Stimulated activated CD8-positive, alpha-beta memory T cell treated with anti-CD3 and anti-CD28 coated beads, Interleukin-15, amount 100 ng/mL, for 24 hours (primary cell): Measurements from ENCODE around the gene SIN3B.

Source experiments
- DNase-seq: peaks from one replicate; pipeline ENCODE4 v3.0.0-alpha.2; 2020; ENCODE audit warnings: low read depth

Gene SIN3B

DNA sequence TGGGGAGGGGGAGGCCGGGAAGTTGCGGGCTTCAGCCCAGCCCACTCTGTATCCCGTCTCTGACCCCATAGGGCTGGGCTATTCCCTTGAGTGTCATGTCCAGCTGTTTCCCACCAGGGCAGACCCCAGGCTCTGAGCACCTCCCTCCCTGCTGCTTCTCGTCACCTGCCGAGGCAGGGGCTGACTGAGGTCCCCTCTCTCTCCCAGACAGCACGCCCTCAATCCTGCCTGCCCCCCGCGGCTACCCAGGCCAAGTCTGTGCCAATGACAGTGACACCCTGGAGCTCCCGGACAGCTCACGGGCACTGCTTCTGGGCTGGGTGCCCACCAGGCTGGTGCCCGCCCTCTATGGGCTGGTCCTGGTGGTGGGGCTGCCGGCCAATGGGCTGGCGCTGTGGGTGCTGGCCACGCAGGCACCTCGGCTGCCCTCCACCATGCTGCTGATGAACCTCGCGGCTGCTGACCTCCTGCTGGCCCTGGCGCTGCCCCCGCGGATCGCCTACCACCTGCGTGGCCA, 60.2 kb downstream of the SIN3B start:
- no peak for DNase-seq

DNA sequence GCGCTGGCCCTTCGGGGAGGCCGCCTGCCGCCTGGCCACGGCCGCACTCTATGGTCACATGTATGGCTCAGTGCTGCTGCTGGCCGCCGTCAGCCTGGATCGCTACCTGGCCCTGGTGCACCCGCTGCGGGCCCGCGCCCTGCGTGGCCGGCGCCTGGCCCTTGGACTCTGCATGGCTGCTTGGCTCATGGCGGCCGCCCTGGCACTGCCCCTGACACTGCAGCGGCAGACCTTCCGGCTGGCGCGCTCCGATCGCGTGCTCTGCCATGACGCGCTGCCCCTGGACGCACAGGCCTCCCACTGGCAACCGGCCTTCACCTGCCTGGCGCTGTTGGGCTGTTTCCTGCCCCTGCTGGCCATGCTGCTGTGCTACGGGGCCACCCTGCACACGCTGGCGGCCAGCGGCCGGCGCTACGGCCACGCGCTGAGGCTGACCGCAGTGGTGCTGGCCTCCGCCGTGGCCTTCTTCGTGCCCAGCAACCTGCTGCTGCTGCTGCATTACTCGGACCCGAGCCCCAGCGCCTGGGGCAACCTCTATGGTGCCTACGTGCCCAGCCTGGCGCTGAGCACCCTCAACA, 60.8 kb downstream of the SIN3B start:
- DNase-seq: no peak

DNA sequence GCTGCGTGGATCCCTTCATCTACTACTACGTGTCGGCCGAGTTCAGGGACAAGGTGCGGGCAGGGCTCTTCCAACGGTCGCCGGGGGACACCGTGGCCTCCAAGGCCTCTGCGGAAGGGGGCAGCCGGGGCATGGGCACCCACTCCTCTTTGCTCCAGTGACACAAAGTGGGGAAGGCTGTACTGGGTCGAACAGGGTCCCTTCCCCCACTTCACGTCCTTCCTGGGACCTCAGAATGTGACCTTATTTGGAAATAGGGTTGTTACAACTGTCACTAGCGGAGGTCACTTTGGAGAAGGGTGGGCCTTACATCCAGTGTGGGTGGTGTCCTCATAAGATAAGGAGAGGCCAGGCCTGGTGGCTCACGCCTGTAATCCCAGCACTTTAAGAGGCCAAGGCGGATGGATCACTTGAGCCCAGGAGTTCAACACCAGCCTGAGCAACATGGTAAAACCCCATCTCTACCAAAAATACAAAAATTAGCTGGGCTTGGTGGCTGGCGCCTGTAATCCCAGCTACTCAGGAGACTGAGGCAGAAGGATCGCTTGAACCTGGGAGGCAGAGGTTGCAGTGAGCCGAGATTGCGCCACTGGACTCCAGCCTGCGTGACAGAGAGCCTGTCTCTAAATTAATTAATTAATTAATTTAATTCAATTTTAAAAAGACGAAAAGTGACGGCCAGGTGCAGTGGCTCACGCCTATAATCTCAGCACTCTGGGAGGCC, 61.4 kb downstream of the SIN3B start:
- no peak for DNase-seq

DNA sequence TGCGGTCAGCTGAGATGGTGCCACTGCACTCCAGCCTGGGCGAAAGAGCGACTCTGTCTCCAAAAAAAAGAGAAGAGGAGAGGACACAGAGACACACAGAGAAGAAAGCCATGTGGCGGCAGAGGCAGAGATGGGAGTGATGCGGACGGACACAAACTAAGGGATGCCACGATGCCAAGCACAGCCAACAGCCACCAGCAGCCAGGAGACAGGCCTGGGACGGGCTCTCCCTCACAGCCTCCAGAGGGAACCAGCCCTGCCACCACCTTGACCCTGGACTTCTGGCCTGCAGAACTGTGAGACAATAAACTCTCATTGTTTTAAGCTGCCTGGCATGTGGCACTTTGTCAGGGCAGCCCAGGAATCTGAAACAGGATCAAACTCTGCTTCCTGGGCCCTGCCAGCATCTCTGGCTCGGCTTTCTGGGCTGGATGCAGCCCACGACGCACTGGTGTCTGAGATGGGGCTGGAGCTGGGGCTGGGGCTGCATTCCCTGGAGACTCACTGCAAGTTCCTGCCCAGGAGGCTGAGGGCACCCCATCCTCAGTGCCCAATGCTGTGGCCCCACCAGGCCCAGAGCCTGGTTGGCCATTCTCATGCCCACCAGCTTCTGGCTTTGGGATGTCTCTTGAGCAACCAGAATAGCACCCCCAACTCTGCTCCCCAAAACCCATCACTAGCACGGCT, 62.6 kb downstream of the SIN3B start:
- no peak for DNase-seq

DNA sequence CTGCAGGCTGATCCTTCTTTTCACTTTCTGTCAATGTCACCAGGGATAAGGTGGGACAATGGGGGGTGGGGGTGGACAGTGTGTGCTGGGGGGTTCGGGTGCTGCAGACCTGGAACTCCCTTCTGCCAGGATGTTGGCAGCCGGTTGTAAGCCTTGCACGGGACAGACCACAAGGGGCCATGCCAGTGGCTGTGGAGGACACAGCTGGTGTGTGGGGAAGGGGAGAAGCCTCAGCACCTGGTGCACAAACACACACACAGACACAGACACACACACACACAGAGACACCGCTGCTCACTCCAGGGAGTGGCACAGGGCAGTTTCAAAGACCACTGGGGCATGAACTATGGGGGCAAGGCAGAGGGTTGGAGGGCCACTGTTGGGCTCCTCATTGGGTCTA, 63.2 kb downstream of the SIN3B start:
- DNase-seq: no peak

DNA sequence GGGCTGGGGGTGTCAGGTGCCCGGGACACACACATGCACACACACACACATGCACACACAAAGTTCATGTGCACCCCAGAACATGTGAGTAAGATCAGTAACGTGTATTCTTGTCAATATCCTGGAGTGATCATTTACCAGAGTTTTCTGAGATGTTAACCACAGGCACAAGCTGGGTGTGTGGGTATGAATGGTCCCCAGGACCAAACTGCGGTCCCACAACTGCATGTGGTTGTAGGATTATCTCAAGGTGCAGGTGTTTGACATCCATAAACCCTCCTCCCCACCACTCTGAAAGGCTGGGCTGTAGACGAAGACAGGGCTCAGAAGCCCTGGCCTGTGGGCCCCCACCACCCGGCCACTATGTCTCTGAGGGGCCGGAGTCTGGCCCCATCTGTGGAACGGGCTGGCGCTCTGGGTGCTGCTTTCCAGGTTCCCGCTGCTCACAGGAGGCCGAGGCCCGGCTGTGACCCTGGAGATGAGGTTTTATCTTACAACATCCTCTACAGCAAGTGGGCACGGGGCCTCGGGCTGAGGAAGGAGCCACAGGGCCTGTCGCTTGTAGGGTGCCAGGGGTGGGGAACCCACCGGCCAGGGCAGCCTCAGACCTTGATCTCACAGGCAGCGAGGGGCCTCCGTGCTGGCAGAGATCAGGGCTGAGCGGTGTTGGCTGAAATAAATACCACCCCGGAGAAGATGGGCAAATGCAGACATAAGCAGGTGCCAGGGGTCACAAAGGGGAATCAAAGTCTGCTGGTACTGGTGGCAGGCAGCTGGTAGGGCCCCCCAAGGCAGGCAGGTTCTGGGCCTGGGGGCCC, 63.9 kb downstream of the SIN3B start:
- DNase-seq: no peak

DNA sequence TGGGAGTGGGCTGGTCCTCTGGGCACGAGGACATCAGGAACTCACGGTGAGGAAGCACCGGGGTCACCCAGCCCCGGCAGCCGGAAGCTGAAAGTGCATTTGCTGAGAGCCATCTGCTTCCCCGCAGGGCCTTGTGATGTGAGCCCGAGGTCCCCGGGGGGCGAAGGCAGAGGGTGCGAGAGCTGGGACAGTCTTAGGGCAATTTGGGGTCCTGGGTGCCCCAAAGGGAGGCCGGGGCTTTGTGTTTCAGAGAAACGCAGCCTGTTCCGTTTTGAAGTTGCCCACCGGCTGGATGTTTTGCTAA, 64.4 kb downstream of the SIN3B start:
- no peak for DNase-seq

DNA sequence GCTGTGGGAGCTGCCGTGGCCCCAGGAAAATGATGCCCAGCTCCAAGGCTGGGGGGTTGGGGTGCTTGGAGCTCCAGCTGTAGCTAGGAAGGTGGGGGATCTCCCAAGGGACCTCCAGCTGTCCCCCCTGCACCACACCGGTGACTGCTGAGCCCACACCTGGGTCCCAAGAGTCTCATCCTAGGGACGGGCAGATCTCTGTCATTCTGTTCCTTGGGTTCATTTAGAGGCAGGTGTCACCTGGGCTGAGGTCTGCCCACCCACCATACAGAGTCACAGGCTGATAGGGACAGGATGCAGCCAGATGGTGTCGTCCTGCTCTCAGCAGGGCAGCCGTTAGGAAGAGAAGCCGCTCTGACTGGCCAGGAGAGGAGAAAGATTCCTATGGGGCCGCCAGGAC, 64.9 kb downstream of the SIN3B start:
- DNase-seq: no peak

DNA sequence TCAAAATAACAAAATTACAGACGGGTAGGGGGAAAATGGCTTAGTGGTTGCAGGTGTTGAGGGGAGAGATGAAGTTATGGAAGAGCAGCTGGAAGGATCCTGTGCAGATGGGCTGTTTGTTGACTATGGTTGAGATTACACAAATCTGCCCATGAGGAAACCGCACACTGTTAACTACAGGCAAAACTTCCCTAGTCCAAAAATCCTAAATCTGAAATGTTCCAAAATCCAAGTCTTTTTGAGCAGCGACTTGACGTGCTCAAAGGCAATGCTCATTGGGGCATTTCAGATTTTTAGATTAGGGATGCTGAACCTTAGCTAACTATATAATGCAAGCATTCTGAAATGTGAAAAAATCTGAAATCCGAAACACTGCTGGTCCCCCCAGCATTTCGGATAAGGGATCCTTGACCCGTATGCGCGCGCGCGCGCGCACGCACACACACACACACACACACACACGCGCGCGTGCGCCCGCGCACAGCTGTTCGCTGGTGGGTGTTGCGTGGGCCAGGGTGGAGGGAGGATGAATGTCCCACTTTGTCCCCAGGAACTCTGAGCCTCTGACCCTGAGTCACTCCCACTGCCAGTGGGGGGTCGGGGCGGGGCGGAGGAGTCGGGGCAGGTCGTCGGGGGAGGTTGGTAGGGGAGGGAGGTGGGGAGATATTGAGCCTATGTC, 66.4 kb downstream of the SIN3B start:
- DNase-seq: no peak

DNA sequence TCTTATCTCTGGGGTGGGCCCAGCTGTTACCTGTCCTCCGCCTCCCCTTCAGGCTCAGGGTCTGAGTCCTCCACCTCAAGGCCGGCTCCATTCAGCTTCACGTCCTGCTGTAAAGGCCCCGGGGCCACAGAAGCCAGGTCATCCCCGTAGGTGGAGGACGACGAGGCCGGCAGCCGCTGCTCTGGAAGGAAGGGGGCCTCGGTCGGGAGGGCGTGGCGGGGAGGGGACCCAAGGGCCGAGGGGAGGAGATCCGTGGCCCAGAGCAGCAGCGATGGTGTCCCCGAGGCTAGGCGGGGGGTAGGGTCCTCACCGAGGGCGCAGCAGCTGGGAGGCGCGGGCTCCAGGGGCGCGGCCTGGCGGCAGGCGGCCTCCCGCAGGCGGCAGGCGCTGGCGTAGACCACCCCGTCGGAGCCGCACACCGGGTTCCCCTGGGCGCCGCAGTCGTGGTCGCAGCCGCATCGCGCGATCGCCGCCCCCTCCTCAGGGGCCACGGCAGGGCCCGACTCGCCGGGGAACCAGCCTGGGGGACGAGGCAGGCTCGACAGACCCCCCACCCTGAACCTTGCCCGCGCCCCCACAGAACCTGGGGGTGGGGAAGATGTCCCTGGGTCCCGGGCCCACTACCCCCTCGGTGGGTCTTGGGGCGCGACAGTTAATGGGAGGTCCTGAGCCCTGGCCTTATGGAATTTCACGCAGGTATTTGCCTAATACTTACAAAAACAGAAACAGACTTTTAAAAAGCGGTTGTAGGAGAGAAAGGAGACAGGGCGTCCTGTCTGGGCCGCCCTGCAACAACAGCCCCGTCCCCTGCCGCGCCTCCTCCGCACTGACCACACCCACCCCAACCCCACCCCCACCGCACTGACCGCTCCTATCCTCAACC, 67.2 kb downstream of the SIN3B start:
- DNase-seq: no peak

DNA sequence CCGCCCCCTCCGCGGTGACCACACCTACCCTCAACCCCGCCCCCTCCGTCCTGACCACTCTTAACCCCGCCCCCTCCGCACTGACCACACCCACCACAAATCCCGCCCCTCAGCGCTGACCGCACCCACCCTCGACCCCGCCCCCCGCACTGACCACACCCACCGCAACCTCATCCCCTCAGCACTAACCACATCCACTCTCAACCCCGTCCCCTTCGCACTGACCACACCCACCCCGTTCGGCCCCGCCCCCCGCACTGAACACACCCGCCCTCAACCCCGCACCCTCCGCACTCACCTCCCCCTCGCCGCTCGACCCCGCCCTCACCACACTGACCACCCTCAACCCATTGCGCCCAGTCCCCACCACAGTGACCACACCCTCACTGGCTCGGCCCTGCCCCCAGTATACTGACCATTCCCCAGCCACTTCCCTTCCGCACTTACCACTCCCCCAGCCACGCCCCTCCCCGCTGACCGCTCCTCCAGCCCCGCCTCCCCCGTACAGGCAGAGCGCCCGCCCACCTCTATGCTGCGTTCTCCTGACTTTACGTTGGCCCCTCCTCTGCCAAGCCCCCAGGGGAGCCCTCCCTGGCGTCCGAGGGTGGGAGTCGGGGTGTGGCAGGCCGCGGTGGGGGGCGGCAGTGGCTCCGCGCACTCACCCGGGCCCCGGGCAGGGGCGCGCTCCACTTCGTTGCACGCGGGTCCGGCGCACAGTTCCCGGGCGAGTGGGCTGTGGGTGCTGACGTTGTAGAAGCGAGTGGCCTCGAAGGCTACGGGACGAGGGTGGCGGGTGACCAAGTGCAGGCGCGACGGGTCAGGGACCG, 68.0 kb downstream of the SIN3B start:
- peak; percentile 49 for DNase-seq

DNA sequence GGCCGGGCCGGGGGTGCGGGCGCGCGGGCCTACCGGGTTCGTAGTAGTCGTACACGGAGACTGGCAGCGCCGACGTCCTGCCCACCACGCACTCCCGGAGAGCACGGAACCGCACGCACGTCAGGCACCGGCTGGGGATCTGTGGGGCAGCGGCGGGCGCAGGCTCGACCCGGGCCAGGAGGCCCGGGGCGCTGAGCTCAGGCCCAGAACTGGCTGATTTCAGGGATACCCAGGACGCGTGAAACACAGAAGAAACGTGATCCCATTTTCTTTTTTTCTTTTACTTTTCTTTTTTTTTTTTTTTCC, 68.6 kb downstream of the SIN3B start:
- DNase-seq: no peak

DNA sequence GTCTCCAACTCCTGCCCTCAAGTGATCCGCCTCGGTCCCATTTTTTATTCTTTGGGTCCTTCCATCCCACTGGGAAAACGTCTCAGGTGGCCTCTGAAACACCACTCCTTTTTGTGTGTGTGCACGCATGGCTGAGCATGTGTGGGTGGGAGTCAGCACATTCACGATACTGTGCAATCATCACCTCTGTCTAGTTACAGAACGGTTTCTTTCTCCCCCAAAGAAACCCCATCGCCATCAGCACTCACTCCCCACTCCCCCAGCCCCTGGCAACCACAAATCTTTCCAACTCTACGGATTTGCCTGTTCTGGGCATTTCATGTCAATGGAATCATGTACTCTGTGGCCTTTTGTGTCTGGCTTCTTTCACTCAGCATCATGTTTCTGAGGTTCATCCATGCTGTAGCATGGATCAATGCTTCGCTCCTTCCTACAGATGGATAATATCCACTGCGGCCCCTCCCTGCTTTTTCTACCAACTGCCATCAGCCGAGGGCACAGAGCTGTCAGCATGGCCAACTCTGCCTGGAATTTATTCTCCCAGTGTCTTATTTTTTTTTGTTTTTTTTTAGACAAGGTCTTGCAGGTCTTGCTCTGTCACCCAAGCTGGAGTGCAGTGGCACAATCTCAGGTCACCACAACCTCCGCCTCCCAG, 69.3 kb downstream of the SIN3B start:
- no peak for DNase-seq

DNA sequence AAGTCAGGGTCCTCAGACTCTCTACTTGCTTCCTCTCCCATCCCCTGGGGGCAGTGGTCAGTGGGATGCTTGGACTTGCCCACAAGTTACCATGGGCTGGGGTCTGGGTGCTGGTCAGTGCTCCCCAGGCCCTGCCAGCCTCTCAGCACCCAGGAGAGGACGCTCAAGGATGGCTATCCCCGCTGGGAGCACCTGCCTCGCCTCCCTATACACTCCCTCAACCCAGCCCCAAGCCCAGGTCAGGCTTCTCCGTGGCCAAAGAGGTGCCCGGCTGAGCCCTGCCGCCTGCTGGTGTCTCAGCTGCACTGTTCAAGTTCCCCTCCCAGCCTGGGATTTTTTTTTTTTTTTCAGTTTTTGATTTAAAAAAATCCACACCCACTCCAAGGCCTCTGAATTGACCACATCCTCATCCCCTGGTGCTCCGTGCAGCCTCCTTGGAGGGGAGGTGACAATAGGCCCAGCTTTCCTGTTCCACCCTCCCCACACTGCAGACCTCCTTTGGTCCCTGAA, 70.4 kb downstream of the SIN3B start:
- DNase-seq: no peak

DNA sequence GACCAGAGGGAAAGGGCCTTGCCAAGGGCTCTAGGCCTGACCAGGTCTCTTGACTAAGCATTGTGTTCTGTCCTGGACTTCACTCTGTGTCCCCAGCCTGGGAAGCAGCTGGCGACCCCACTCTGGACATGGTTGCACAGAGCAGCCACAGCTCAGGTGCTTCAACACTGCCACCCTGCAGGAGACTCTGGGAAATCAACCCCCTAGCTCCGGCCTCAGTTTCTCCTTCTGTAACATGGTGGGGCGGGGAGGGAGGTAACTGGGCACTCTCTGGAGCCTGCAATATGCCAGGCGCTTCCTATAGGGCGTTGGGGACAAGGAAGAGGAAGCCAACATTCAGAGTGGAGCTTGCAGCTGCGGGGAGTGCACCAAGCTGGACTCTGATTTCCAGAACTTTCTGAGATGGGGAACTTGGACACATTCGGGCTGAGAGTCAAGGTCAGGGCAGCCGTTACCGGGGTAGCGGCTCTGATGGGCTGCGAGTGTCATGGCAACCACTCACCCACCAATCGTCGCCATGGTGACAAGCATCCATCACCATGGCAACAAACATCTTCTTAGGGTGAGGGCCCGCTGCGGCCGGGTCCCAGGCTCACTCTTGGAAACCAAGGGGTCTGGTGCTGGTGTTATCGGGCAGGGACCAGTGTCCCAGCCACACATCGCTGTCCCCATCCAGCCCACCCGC, 72.4 kb downstream of the SIN3B start:
- DNase-seq: no peak

DNA sequence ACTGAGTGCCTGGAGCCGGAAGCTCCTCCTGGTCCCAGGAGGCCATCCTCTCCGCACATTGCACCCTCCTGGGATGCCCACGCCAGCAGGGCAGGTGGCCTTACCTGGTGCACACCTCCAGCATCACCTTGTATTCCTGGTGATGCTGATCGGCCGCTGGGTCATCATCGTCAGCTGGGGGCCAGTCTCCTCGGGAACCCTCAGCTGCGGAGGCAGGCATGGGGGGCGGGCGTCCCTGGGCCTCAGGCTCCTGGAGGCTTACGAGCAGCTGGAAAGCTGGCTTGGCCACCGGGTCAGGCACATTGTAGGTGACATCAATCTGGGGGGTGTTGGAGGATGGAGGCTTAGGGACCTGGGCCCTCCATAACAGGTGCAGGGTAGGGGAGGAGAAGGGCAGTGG, 73.3 kb downstream of the SIN3B start:
- DNase-seq: no peak

DNA sequence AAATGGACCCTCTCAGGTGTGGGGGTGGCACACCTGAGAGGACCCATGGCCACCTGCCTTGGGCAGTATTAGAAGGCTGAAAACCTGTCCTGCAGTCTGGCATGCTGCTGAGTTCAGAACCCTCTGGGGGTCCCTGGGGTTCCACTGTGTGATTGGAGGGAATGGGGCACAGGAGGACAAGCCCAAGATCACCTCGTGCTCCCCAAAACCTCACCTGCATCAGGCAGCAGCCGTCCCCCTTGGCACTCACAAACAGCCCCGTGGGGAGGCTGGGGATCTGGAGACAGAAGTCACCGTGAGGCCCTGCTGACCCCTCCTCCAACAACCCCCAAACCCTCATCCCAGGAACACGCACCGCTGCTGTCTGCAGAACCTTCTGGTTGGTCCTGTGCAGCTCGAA, 74.1 kb downstream of the SIN3B start:
- no peak for DNase-seq

DNA sequence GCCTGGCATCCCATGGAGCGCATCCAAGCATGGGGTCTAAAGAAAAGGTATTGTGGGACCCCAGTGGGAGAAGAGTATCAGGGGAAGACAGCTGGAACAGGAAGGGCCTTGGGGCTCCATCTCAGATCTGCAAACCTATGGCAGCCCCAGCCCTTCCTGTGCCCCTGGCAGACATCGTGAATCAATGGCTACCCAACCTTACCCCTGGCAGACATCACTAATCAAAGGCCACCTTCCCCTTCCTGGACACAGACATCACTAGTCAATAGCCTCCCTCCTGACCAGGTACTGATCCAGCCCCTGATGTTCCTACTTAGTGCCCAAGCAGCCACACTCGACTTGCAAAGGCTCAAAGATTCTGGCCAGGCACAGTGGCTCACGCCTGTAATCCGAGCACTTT, 75.4 kb downstream of the SIN3B start:
- no peak for DNase-seq

DNA sequence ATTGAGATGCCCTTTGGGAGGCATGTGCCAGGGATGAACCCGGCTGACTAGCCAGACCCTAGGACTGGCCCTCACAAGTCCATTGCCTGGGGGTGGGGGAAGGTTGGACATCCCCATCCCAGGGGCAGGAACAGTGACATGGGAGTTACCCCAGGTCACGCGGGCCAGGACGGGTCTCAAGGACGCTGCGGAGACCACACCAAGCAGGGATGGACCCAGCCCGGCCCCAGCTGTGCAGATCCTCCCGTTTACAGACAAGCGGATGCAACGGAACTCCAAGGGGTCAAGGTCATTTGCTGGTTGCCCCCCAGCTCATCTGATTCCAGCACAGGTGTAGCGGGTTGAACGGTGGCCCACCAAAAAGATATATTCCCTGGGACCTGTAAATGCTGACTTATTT, 79.6 kb downstream of the SIN3B start:
- DNase-seq: no peak
